HG02642 (cell line): ENCODE results near the gene HNRNPH2.
A peak's percentile ranks its signal among the peaks of the same experiment; 100 is the strongest.

Experiments used
- ATAC-seq: cut with Tn5 transposase; IDR thresholded peaks from one replicate; pipeline ENCODE4 v1.9.1; 2021; ENCODE audit warnings: mild to moderate bottlenecking; ENCODE audit not compliant: unreplicated experiment, poor library complexity

Gene HNRNPH2

GRCh38 chrX:101394372-101394771 lies 13.7 kb upstream of the HNRNPH2 start:
- ATAC-seq, result no peak

DNA sequence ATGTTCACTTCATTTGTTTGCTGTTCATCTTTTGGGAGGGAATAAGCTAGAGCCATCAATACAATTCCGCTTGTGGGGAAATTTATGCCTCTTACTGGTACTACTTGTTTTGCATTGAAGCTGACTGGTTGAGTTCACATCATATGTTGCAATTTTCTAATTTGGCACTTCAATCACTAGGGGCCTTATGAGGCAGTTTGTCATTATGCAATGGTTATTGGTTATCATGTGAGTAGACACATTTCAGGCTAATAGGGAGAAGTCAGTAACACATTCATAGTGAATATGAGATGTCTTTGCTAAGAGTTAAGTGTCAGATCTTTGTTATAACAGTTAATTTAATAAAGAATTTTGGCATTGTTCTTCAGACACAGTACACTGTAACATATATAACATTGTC lies 12.2 kb upstream of the HNRNPH2 start:
- ATAC-seq, result no peak

DNA sequence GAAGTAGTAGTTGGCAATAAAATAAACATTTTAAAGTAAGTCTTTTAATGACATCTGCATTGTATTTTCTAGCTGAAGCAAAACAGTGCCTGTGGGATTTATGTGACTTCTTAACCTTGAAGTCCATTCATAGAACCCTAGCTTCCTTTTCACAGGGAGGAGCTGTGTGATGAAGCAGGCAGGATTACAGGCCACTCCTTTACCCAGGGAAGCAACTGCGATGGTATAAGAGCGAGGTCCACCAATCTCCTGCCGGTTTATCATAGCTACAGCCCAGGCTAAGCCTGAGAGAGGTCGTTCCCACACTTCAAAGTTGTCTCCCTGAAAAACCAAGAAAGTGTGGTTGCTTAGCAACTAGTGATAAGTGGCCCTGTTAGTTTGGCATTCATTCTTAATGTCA lies 10.2 kb upstream of the HNRNPH2 start:
- ATAC-seq, result no peak

DNA sequence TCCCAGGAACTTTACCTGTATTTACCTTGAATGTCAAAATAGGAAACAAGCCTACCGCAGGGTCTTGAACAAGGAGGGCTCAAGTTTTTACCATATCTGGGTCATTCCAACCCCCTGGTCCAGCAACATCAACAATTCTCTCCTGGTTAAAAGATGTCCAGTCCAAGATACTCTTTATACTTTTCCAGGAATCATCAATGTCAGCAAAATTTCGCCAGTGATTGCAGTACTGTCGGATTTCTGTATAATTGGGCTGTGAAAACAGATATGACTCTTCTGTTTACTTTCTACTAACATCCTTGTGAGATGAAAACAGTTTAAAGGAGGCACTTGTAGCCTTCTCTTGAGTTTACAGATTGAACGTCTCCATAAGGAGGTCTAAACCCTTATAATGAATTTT lies 9.3 kb upstream of the HNRNPH2 start:
- no peak for ATAC-seq

- no peak for ATAC-seq
These were observed 8.2 kb upstream of the HNRNPH2 start for GRCh38 chrX:101399825-101400224.

DNA sequence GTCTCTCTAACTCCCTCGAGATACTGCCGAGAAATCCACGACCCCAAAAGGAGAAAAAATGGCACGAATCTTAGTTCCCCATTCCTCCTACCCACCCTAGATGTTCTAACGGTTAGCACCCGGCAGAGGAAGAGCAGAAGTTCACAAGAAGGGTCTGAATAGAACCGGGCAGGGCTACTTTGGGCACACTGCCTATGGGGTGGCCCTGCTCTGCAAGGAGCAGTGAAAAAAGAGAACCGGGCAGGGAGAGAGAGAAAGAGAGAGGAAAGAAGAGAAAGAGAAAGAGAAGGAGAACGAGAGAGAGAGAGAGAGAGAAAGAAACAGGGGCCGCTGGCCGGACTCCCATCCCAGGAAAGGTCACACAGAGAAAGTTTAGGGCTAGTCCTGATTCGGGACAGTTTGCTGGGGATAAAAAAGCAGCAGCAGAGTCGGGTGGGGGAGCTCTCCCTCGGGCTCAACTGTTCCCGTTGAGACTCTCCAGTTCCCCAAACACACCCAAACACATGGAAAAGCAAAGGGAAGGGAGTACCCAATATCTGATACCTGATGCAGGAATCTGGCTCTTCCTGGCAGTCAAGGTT lies 765 bp upstream of the HNRNPH2 start:
- ATAC-seq, result no peak

GRCh38 chrX:101408532-101408841 lies 465 bp downstream of the HNRNPH2 start:
- no peak for ATAC-seq

DNA sequence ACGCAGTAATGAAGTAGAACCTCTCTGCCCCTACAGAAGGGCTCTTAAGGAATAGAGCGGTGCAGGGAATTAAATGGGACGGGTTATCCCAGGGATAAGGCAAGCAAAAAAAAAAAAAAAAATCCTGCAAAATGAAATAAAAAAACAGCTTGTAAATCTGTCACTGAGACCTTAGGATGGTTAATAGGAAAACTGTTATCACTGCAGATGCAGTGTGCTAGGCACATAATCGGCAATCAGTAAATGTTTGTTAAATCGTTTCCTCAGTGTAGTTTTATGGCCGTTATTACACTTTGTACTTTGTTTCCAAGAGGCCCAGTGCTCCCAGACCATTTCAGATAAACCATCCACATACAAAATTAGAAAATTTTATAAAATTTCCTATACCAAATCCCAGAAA lies 1.0 kb downstream of the HNRNPH2 start:
- no peak for ATAC-seq

DNA sequence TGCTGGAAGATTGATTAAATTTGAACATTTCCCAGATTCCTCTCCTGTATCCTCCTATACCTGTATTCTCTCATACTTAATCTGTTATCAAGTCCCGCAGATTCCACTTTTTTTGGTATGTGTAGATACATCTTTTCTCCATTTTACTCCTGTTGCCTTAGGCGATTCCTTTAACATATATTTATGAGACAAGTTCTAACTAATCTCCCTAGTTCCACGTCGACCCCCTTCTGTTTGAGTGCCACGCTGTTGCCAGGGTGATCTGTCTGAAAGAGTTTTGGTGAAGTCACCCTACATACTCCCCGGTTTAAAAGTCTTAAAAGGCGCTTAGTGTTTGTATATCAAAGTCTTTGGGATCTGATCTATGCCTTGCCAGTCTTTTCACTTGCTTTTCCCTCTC lies 2.4 kb downstream of the HNRNPH2 start:
- no peak for ATAC-seq

- ATAC-seq, result no peak
These were observed 4.0 kb downstream of the HNRNPH2 start for GRCh38 chrX:101411984-101412383.

DNA sequence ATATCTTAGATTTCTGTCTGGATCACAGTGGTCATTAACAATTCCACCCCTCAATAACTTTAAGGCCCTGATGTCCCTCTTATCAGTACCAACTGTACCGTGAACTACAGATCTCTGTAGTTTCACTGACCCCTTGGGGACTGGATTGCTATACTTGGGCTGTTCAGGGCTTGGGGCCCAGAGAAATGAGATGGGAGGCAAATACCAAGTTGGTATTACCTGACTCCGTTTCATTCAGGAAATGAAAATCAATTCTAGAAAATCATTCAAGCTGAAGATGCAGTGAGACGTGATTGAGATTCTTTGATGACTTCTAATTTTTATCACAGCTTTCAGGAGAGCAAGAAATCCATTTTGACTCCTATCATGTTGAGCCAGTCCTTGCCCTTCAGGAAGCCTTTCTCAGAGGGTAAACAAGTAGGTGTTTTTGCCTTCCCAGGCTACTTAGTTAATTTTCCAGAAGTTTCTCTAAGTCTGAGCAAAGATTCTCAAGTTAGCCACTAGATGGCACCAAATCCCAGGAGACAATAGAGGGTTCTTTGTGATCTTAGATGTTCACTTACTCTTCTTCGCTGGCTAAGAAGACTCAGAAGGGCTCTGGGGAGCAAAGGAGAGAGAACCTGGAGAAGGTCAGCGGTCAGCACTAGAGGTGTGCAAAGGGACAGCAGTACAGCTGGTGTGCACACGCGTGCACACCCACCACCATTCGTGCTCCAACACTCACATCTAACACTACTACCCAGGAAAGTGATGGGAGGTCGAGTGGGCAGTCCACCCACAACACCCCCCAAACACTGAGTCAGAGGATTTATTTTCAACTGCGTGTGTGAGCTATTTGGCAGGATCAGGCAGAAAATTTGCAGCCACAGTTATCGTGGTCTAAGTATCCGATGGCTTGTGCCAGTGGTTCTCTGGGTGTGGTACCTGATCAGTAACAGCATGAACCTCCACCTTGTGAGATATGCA lies 7.4 kb downstream of the HNRNPH2 start:
- ATAC-seq, result peak; percentile 54

DNA sequence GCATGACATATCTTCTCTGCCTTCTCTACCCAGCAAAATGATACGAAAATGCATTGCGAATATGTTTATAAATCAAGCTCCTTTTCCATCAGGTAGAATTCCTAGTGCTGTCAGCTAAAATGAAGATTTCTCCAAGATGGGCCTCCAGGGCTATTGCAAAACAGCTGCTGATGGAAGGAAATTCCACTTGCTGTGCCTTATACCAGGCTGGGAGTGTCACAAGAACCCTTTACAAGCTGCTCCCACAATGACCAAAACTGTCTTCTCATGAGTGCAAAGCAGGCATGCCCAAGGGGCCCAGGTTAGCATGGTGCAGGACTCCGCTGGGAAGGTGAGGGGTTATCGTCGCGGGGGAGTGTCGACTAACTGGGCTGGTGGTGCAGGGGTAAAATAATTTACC lies 8.7 kb downstream of the HNRNPH2 start:
- no peak for ATAC-seq

DNA sequence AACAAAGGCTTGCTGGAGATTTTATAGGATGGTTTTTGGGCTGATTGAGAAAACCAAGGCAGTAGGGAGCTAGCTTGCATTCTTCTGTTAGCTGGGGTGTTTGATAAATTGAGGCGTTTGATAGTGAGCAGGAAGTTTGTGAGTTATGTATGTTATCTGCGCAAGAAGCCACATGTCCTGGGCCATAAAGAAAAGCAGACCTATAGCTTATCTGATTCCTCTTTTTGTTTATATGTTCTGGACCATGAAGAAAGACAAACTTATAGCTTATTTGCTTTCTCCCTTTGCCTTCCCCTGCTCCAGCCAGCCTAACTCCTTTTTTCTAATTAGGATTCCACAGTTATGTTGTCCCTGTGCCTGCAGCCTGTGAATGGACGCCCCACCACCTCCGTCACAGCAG lies 9.2 kb downstream of the HNRNPH2 start:
- ATAC-seq, result no peak

DNA sequence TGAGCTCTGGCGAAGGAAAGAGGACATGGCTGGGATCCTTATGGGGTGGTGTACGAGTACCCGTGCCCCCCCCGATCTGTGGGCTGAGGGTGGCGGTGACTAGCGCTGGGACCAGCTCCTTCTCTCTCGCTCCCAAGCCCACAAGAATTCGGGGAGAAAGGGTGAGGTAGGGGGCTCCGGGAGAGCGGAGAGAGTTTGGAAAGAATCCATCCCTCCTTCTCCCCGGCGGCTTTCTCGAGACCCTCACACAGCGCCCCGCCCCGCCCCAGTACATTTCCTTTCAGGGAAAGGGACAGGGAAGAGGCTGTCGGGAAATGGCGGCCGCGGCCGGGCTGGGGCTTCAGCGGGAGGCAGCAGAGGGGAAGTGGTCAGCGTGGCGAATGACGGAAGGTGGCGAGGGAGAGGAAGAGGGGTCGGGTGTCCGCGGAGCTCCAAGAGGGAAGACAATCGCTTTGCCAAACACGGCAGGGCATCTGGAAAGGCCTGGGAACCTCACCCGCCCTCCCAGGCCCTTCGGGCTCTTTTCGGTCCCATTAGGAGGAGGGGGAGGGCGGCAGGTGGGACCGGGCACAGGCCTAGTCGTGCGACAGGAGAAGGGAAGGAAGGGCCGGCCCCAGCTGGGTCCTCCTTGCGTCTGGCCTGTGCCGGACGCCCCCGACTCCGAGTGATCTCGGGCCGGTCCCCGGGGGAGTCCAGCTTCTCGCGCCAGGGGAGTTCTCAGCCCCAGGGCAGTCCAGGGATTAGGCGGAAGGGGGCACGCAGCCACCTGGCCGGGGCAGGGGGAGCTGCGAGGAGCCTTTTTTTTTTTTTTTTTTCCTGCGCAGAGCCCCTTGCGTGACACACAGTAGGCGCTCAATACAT lies 10.2 kb downstream of the HNRNPH2 start:
- ATAC-seq, result peak; percentile 57

DNA sequence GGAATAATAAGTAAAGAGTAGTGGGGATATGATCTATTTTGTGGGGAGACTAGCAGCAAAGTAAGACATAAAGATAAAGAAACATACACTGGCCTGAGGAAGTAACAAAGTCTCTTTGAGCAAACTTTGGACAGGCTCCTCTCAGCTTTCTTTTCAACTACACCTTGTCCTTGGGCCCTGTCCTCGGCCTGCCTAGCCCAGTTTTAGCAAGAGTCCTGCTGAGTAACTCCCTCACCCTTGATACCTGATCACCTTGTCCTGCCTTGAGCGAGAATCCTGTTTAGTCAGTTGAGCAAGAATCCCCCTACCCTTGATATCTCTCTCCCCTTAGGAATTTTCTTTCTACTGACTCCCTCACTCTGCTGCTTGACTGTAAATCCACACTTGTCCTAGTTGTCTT lies 11.5 kb downstream of the HNRNPH2 start:
- no peak for ATAC-seq

- ATAC-seq, result no peak
These were observed 19.9 kb downstream of the HNRNPH2 start for GRCh38 chrX:101427954-101428353.

GRCh38 chrX:101429934-101430333 lies 21.9 kb downstream of the HNRNPH2 start:
- ATAC-seq, result peak; percentile 39

GRCh38 chrX:101430457-101431078 lies 22.5 kb downstream of the HNRNPH2 start:
- peak; percentile 85 for ATAC-seq

- no peak for ATAC-seq
These were observed 34.1 kb downstream of the HNRNPH2 start for GRCh38 chrX:101442085-101442484.

DNA sequence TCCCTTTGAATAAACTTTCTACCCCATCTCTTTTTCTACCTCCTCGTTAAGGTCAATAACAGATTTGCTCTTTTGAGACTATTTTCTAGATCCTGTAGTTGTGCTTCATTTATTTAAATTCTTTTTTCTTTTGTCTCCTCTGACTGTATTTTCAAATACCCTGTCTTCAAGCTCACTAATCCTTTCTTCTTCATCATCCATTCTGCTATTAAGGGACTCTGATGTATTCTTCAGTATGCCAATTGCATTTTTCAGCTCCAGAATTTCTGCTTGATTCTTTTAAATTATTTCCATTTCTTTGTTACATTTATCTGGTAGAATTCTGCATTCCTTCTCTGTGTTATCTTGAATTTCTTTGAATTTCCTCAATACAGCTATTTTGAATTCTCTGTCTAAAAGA lies 41.3 kb downstream of the HNRNPH2 start:
- no peak for ATAC-seq

DNA sequence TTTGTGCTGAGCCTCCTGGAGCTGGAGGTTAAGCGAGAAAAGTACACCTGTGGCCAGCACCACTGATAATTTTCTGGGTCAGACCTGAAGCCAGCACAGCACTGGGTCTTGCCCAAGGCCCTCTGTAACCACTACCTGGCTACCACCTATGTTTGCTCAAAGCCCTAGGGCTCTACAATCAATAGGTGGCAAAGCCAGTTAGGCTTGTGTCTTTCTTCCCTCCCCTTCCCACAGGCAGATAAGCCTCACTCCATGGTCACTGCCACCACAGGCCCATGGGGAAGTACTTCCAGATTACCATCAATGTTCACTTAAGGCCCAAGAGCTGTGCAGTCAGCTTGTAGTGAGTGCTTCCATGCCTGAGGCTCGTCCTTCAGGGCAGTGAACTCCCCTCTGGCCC lies 42.1 kb downstream of the HNRNPH2 start:
- no peak for ATAC-seq
